T-helper 2 cell treated with Interferon-gamma antibody and Interleukin-4, amounts not matched to agents 5 μg/mL and 100 μg/mL, for 36 hours (primary cell): Measurements from ENCODE around the gene PRDM16.

Experiments
- DNase-seq: peaks from one replicate; pipeline ENCODE4 v3.0.0; 2021; ENCODE audit warnings: low spot score
- H3K27ac Mint-ChIP-seq: one replicate; pipeline ENCODE4 v1.8.0; 2021; ENCODE audit warnings: mild to moderate bottlenecking, mixed read lengths
- H3K27me3 Mint-ChIP-seq: one replicate; pipeline ENCODE4 v1.8.0; 2021; ENCODE audit warnings: low read depth, mixed read lengths
- H3K36me3 Mint-ChIP-seq: one replicate; pipeline ENCODE4 v1.8.0; 2021; ENCODE audit warnings: low read depth, mixed read lengths
- H3K4me1 Mint-ChIP-seq: one replicate; pipeline ENCODE4 v1.8.0; 2021; ENCODE audit warnings: low read depth, mixed read lengths
- H3K4me3 Mint-ChIP-seq: one replicate; pipeline ENCODE4 v1.8.0; 2022; ENCODE audit warnings: mild to moderate bottlenecking, moderate library complexity, mixed read lengths
- H3K9me3 Mint-ChIP-seq: one replicate; pipeline ENCODE4 v1.8.0; 2021; ENCODE audit warnings: mixed read lengths

PRDM16 gene

GRCh38 chr1:3465091-3465934 lies 396.3 kb downstream of the PRDM16 start:
- no peaks in the 10 kb centered on the region for H3K27me3 Mint-ChIP-seq
- no peak overlapping the region for H3K27ac Mint-ChIP-seq
- no peaks in the 10 kb centered on the region for H3K9me3 Mint-ChIP-seq
- DNase-seq: no peak
- H3K4me3 Mint-ChIP-seq: no peak overlapping the region
- no peaks in the 10 kb centered on the region for H3K4me1 Mint-ChIP-seq
- no peaks in the 10 kb centered on the region for H3K36me3 Mint-ChIP-seq

GRCh38 chr1:3465935-3466321 lies 396.9 kb downstream of the PRDM16 start:
- Mint-ChIP-seq H3K9me3 (no peaks in the 10 kb centered on the region), H3K4me1 (no peaks in the 10 kb centered on the region), H3K36me3 (no peaks in the 10 kb centered on the region), H3K27me3 (no peaks in the 10 kb centered on the region), H3K27ac (no peak overlapping the region), H3K4me3 (no peak overlapping the region)
- no peak for DNase-seq

- Mint-ChIP-seq H3K4me3 (no peak overlapping the region), H3K27me3 (no peaks in the 10 kb centered on the region), H3K27ac (no peak overlapping the region), H3K9me3 (no peaks in the 10 kb centered on the region), H3K4me1 (no peaks in the 10 kb centered on the region), H3K36me3 (no peaks in the 10 kb centered on the region)
- no peak for DNase-seq
These were observed 397.5 kb downstream of the PRDM16 start for GRCh38 chr1:3466366-3467075.

DNA sequence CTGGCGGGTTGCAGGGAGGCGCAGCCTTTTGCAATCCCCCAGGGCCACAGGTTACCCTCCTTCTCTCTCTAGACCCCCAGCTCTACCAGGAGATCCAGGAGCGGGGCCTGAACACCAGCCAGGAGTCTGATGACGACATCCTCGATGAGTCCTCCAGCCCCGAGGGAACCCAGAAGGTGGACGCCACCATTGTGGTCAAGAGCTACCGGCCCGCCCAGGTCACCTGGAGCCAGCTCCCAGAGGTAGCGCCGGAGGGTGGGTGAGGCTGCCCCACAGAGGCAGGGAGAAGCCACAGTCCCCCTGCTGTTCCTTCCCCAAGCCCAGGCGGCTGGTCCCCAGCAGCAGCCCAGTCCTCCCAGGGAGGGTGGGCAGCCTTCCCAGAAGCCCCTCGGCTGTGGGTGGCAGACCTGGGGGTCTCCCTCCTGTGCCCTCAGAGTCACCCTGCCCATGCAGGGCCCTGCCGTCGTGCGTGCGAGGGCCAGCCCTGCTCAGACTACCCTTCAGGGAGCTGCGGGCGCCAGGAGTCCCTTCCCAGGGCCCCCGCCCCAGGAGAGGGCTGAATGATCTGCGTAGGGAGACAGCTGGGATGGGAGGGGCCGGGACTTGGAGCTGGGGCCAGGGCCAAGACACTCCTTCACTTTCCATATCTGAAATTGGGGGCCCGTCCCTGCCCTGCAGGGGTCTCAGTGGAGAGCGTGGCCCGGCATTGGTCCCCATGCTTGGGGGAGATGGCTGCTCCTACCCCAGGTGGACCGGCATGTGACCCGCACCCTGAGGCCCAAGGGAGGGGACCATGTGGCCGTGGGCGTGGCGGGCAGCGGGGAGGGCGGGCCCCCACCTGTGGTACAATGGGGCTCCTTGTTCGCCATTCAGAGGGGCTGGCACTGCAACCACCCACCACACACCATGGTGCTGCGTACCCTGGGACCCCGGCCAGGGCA lies 398.4 kb downstream of the PRDM16 start:
- H3K4me3 Mint-ChIP-seq: no peak overlapping the region

DNA sequence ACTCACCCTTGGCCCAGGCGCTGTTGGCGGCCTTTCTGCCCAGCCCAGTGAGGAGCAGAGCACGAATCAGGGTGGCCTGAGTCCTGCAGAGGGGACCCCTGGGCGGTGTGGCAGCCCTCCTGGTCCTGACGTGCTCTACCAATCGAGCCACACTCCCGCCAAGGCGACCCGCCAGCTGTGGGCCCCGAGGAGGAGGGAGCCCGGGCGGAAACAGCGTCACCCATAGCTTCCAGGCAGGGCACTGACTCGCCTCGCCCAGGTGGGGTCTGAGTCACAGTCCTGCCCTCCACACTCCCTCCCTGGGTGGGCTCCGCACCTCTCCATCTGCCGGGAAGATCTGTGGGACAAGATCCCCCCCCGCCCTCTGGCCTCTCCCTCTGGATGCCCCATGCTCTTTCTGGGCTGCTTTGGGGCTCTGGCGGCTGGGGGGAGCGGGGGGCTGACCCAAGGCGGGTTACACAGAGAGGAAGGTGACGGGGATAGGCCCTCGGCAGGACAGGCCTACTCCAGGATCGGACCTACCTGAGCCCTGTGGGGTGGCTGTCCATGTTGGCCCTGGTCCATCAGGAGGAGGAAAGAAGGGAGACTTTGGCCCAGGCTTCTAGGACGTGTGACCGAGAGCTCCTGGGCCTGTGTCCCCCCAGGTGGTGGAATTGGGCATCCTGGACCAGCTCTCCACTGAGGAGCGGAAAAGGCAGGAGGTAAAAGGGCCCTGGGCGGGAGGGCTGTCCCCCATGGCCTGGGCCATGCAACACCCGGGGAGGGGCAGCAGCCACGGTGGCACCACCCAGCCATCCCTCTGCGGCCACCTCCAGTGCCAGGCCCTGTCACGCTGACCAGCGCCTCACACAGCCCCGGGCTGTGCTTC lies 399.5 kb downstream of the PRDM16 start:
- no peaks in the 10 kb centered on the region for H3K36me3 Mint-ChIP-seq
- no peaks in the 10 kb centered on the region for H3K27me3 Mint-ChIP-seq
- H3K9me3 Mint-ChIP-seq: no peaks in the 10 kb centered on the region
- no peak overlapping the region for H3K27ac Mint-ChIP-seq
- no peak for DNase-seq
- no peaks in the 10 kb centered on the region for H3K4me1 Mint-ChIP-seq
- H3K4me3 Mint-ChIP-seq: no peak overlapping the region

More for the DNA sequence above, 398.4 kb downstream of the PRDM16 start:
- Mint-ChIP-seq H3K36me3 (no peaks in the 10 kb centered on the region), H3K27me3 (no peaks in the 10 kb centered on the region), H3K27ac (no peak overlapping the region), H3K9me3 (no peaks in the 10 kb centered on the region), H3K4me1 (no peaks in the 10 kb centered on the region)
- DNase-seq: no peak

DNA sequence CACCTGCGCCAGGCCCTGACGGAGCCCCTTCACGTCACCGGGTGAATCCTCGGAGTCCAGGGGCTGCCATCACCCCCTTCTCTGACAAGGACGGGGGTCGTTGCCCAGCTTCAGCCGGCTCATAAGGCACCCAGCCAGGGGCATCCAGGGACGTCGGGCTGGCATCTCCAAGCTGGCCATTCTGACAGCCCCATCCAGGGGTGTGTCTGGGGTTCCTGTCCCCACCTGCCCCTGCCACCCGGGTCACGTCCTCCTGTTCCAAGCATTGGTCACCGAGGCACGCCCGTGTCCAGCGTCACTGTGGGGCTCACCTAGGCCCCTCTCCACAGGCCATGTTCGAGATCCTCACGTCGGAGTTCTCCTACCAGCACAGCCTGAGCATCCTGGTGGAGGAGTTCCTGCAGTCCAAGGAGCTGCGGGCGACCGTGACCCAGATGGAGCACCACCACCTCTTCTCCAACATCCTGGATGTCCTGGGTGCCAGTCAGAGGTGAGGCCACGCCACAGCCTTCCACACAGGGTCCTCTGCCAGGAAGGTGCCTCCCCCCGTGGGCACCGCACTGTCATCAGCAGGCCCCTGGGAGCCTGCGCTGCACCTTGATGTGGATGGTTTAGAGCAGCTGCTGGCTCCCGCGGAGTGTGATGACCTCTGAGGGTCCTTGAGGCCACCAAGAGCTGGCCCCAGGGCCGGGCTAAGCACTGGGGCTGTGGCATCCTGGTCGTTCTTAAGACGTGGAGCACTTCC lies 400.3 kb downstream of the PRDM16 start:
- Mint-ChIP-seq H3K27me3 (no peaks in the 10 kb centered on the region), H3K4me3 (no peak overlapping the region), H3K4me1 (no peaks in the 10 kb centered on the region), H3K9me3 (no peaks in the 10 kb centered on the region), H3K27ac (no peak overlapping the region), H3K36me3 (no peaks in the 10 kb centered on the region)
- no peak for DNase-seq

GRCh38 chr1:3469849-3470649 lies 401.0 kb downstream of the PRDM16 start:
- Mint-ChIP-seq H3K4me3 (no peak overlapping the region), H3K27ac (no peak overlapping the region), H3K27me3 (no peaks in the 10 kb centered on the region), H3K36me3 (no peaks in the 10 kb centered on the region), H3K4me1 (no peaks in the 10 kb centered on the region), H3K9me3 (no peaks in the 10 kb centered on the region)
- no peak for DNase-seq

GRCh38 chr1:3470650-3471355 lies 401.8 kb downstream of the PRDM16 start:
- no peak overlapping the region for H3K4me3 Mint-ChIP-seq
- no peaks in the 10 kb centered on the region for H3K27me3 Mint-ChIP-seq
- no peaks in the 10 kb centered on the region for H3K36me3 Mint-ChIP-seq
- H3K9me3 Mint-ChIP-seq: no peaks in the 10 kb centered on the region
- no peak overlapping the region for H3K27ac Mint-ChIP-seq
- no peak for DNase-seq
- no peaks in the 10 kb centered on the region for H3K4me1 Mint-ChIP-seq

DNA sequence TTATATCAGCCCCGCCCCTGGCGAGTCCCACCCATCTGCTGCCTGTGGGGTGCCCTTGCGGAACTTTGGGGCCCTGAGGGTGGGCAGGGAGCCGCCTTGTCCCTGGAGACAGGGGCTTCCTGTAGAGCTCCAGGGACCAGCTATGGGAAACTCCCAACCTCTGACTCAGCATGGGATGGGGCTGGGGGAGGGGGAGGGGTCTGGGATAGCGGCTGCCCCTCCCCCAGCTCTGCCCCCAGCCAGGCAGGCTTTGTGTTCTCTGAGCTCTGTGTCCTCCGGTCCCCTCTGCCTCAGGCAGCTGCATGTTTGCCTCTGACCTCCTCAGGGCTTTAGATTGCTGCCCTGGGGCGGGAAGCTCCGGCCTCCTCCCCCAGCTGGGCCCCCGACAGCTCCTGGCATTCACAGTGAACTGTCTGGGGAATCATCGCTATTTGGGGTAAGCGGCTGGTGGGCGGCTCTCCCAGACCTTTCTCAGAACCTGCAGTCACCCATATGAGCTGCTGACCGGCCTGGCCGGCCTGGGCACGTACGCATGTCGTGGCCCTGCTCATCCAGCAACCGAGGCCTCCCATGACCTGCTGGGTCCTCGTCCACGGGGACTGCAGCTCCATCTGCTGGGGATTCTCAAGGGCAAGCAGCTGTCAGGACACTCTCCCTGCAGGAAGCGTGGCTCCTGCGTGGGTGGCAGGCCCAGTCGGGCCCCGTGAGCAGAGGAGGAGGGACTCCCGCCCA lies 402.5 kb downstream of the PRDM16 start:
- Mint-ChIP-seq H3K27ac (no peak overlapping the region), H3K9me3 (no peaks in the 10 kb centered on the region), H3K36me3 (no peaks in the 10 kb centered on the region), H3K27me3 (no peaks in the 10 kb centered on the region), H3K4me1 (no peaks in the 10 kb centered on the region), H3K4me3 (no peak overlapping the region)
- DNase-seq: no peak

DNA sequence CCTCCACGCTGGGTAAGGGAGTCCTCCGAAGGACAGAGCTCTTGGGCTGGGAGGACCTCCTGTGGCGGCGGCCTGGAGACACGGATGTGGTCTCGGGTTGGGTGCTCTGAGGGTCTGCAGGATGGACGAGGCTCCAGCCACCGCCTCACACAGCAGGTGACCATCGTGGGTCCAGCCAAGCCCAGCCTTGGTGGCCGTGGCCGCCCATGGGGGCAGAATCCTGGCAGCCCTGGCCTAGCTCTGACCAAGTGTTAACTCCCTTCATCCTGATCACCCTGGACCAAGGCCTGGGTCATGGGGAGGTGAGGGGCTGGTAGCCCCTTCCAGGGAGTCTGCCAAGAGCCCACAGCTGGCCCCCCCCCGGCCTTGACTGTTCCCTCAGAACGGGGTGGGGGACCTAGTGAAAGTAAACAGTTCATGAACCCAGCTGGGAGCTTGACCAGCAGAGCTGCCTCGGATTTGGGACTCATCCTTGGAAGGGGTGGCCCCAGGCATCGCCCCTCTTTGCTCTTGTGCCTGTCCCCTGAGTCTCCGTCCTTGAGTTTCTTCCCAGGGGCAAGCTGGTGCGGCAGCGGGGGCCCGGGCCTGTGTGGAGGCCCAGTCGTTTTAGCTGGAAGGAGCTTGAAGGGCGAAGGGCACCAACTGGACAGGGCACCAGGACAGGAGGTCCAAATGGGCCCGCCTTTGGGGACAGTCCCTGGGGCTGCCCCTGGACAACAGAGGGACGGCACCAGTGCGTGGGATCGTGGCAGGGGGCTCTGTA lies 403.3 kb downstream of the PRDM16 start:
- Mint-ChIP-seq H3K4me1 (no peaks in the 10 kb centered on the region), H3K4me3 (no peak overlapping the region), H3K36me3 (no peaks in the 10 kb centered on the region), H3K9me3 (no peaks in the 10 kb centered on the region), H3K27ac (no peak overlapping the region), H3K27me3 (no peaks in the 10 kb centered on the region)
- no peak for DNase-seq

DNA sequence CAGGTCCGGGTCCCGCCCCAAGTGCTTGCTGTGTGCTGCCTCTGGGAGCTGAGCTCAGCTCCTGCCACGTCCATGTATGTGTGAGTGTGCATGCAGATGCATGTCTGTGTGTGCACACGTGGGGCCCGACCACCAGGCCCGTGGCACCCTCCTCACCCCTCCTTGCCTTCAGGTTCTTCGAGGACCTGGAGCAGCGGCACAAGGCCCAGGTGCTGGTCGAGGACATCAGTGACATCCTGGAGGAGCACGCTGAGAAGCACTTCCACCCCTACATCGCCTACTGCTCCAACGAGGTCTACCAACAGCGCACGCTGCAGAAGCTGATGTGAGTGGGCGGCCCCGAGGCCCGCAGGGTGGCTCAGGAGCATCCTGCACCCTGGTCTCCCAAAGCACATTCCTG lies 403.9 kb downstream of the PRDM16 start:
- no peaks in the 10 kb centered on the region for H3K4me1 Mint-ChIP-seq
- H3K9me3 Mint-ChIP-seq: no peaks in the 10 kb centered on the region
- no peak overlapping the region for H3K4me3 Mint-ChIP-seq
- no peak for DNase-seq
- H3K36me3 Mint-ChIP-seq: no peaks in the 10 kb centered on the region
- no peak overlapping the region for H3K27ac Mint-ChIP-seq
- no peaks in the 10 kb centered on the region for H3K27me3 Mint-ChIP-seq
